Gastrocnemius medialis (tissue), 4 donors: ENCODE data around the gene FAM227B.

Experiments
- CTCF ChIP-seq, 5 experiments: fragments of 450-650 bp in 3 of 5; fragments of 200-600 bp in 2 of 5; sonication (generic) in 2 of 5; IDR thresholded peaks in 4 of 5; conservative IDR thresholded peaks in 1 of 5; 1 replicate in 4 of 5; 2 replicates in 1 of 5; pipeline ENCODE4 v1.5.1; 2016 to 2019; ENCODE audit warnings: antibody characterized with exemption in 5 of 5, mild to moderate bottlenecking in 3 of 5, moderate library complexity in 3 of 5
- POLR2A ChIP-seq, 2 donors: fragments of 450-650 bp; IDR thresholded peaks; one replicate each; pipeline ENCODE4 v1.6.1; 2017; ENCODE audit warnings: antibody characterized with exemption in 2 of 2, mild to moderate bottlenecking in 2 of 2, moderate library complexity in 2 of 2

- TF ChIP-seq CTCF (IDR thresholded peaks at IDR 0.05 in 4 of 5, conservative IDR thresholded peaks at IDR 0.05 in 1 of 5) (no peak), POLR2A (IDR thresholded peaks at IDR 0.05) (no peak)
These were observed 290.5 kb downstream of the FAM227B start for GRCh38 chr15:49330166-49330565.
